Liver (tissue), 9 donors: ENCODE results near the gene ADCK1. TPM values are rescaled to one million over a fixed set of nuclear protein-coding genes. Genes with fewer than 3 reads are reported as not detected.

Experiments
- DNase-seq: peaks from one replicate; pipeline ENCODE4 v3.0.0-alpha.2; 2017; ENCODE audit warnings: low spot score
- H3K27ac ChIP-seq, 2 donors: one replicate each; pipeline ENCODE4 v1.7.0; 2013; ENCODE audit warnings: inconsistent platforms in 2 of 2, low read length in 2 of 2, control low read depth in 1 of 2, low read depth in 1 of 2, mild to moderate bottlenecking in 1 of 2
- H3K27me3 ChIP-seq, 4 donors: one replicate each; pipeline versions ENCODE4 v1.6.1 to v1.7.0; 2013; ENCODE audit warnings: low read length in 3 of 4, inconsistent platforms in 1 of 4, mild to moderate bottlenecking in 1 of 4, moderate library complexity in 1 of 4; ENCODE audit not compliant: control insufficient read depth in 4 of 4, insufficient read depth in 4 of 4
- H3K36me3 ChIP-seq, 4 donors: one replicate each; pipeline versions ENCODE4 v1.6.1 to v1.7.0; 2013; ENCODE audit warnings: low read length in 3 of 4, mild to moderate bottlenecking in 3 of 4, low read depth in 1 of 4, moderate library complexity in 1 of 4; ENCODE audit not compliant: control insufficient read depth in 4 of 4, insufficient read depth in 3 of 4
- H3K4me1 ChIP-seq, 4 donors: one replicate each; pipeline versions ENCODE4 v1.6.1 to v1.7.0; 2013; ENCODE audit warnings: low read length in 3 of 4, mild to moderate bottlenecking in 3 of 4, moderate library complexity in 1 of 4; ENCODE audit not compliant: control insufficient read depth in 4 of 4, insufficient read depth in 4 of 4
- H3K4me3 ChIP-seq, 3 donors: one replicate each; pipeline versions ENCODE4 v1.6.1 to v1.7.0; 2013; ENCODE audit warnings: low read length in 3 of 3, control low read depth in 1 of 3, low read depth in 1 of 3, mild to moderate bottlenecking in 1 of 3
- H3K9ac ChIP-seq, 2 donors: one replicate each; pipeline ENCODE4 v1.7.0; 2013; ENCODE audit warnings: low read length in 2 of 2, mild to moderate bottlenecking in 2 of 2, moderate library complexity in 2 of 2, control low read depth in 1 of 2, low read depth in 1 of 2
- H3K9me3 ChIP-seq, 4 donors: one replicate each; pipeline versions ENCODE4 v1.6.1 to v1.7.0; 2013; ENCODE audit warnings: low read length in 3 of 4; ENCODE audit not compliant: control insufficient read depth in 4 of 4
- EGR1 ChIP-seq, 2 donors: IDR thresholded peaks; 2 replicates each; pipeline ENCODE4 v1.6.1; 2016 to 2018; ENCODE audit warnings: antibody characterized with exemption in 2 of 2, low read depth in 2 of 2
- FOXA1 ChIP-seq: IDR thresholded peaks from 2 replicates; pipeline ENCODE4 v1.6.1; 2016; ENCODE audit warnings: antibody characterized with exemption
- FOXA2 ChIP-seq: IDR thresholded peaks from 2 replicates; pipeline ENCODE4 v1.6.1; 2016; ENCODE audit warnings: antibody characterized with exemption
- GABPA ChIP-seq, 2 donors: IDR thresholded peaks in 1 of 2; conservative IDR thresholded peaks in 1 of 2; 2 replicates each; pipeline ENCODE4 v1.6.1; 2016; ENCODE audit warnings: antibody characterized with exemption in 2 of 2, mild to moderate bottlenecking in 1 of 2, moderate library complexity in 1 of 2
- HNF4A ChIP-seq, 2 donors: conservative IDR thresholded peaks; 2 replicates each; pipeline ENCODE4 v1.6.1; 2016; ENCODE audit warnings: antibody characterized with exemption in 2 of 2, mild to moderate bottlenecking in 2 of 2
- HNF4G ChIP-seq: IDR thresholded peaks from 2 replicates; pipeline ENCODE4 v1.6.1; 2016; ENCODE audit warnings: antibody characterized with exemption
- JUND ChIP-seq, 2 donors: IDR thresholded peaks; 2 replicates each; pipeline ENCODE4 v1.6.1; 2016; ENCODE audit warnings: antibody characterized with exemption in 2 of 2
- MAX ChIP-seq: IDR thresholded peaks from 2 replicates; pipeline ENCODE4 v1.6.1; 2016; ENCODE audit warnings: antibody characterized with exemption
- NR2F2 ChIP-seq: IDR thresholded peaks from 2 replicates; pipeline ENCODE4 v1.6.1; 2016; ENCODE audit warnings: antibody characterized with exemption
- RAD21 ChIP-seq, 2 donors: IDR thresholded peaks; 2 replicates each; pipeline ENCODE4 v1.6.1; 2016; ENCODE audit warnings: antibody characterized with exemption in 2 of 2, mild to moderate bottlenecking in 2 of 2
- REST ChIP-seq: IDR thresholded peaks from 2 replicates; pipeline ENCODE4 v1.6.1; 2016; ENCODE audit warnings: antibody characterized with exemption, mild to moderate bottlenecking
- RXRA ChIP-seq, 2 donors: IDR thresholded peaks; 2 replicates each; pipeline ENCODE4 v1.6.1; 2017 to 2018; ENCODE audit warnings: antibody characterized with exemption in 2 of 2, mild to moderate bottlenecking in 1 of 2
- SP1 ChIP-seq: IDR thresholded peaks from 2 replicates; pipeline ENCODE4 v1.6.1; 2018; ENCODE audit warnings: antibody characterized with exemption, mild to moderate bottlenecking
- TAF1 ChIP-seq: conservative IDR thresholded peaks from 2 replicates; pipeline ENCODE4 v1.6.1; 2016; ENCODE audit warnings: antibody characterized with exemption, mild to moderate bottlenecking
- WGBS: extraction: QIAGEN DNeasy Blood & Tissue Kit; methylation state at CpG from one replicate; pipeline ENCODE4 v1.1.7; 2013; 5-methylcytosine and 5-hydroxymethylcytosine counted together
- polyA plus RNA-seq, 2 donors: library from polyadenylated mRNA; stranded (reverse) in 1 of 2; unstranded in 1 of 2; fragments of 200-250 nt in 1 of 2; fragments of >200 nt in 1 of 2; fragmentation: Nextera tagmentation in 1 of 2; extraction: Ambion mirVana in 1 of 2; gene quantifications; one replicate each; pipeline versions ENCODE4 v1.2.1 to v1.2.3, GENCODE V29; 2013 to 2015
- total RNA-seq, 2 donors: library from RNA; depleted of rRNA; stranded (reverse); fragments of >200 nt; gene quantifications; one replicate each; pipeline ENCODE4 v1.2.3, GENCODE V29; 2014
- TF ChIP-seq, protein P1 (sequence below): fragments of 150-350 bp; IDR thresholded peaks from 2 replicates; pipeline ENCODE4 v1.5.1; 2017; ENCODE audit warnings: improper control_type of control experiment, low read depth, low read length; ENCODE audit not compliant: missing input control
- TF ChIP-seq, protein P2 (sequence below): IDR thresholded peaks from 2 replicates; pipeline ENCODE4 v1.6.1; 2016; ENCODE audit warnings: antibody characterized with exemption
- donor health status: healthy.
- donor health status: healthy.
- donor health status: healthy.
- donor health status: healthy.
- donor health status: healthy.

ADCK1 gene
- total and polyA plus RNA-seq, 4 donors: 4.0 to 4.9 (median 4.4) TPM

GRCh38 chr14:77864580-77864979 is 64.7 kb downstream of the ADCK1 start:
- Histone ChIP-seq H3K4me3 (no peak overlapping the region), H3K9ac (no peak overlapping the region), H3K27ac (no peak overlapping the region), H3K9me3 (no peaks in the 10 kb centered on the region), H3K36me3 (peaks cover 0 to 2% (median under 1%) of the 10 kb centered on the region in 4 donors), H3K27me3 (no peaks in the 10 kb centered on the region), H3K4me1 (no peaks in the 10 kb centered on the region)
- TF ChIP-seq, protein P1, sequence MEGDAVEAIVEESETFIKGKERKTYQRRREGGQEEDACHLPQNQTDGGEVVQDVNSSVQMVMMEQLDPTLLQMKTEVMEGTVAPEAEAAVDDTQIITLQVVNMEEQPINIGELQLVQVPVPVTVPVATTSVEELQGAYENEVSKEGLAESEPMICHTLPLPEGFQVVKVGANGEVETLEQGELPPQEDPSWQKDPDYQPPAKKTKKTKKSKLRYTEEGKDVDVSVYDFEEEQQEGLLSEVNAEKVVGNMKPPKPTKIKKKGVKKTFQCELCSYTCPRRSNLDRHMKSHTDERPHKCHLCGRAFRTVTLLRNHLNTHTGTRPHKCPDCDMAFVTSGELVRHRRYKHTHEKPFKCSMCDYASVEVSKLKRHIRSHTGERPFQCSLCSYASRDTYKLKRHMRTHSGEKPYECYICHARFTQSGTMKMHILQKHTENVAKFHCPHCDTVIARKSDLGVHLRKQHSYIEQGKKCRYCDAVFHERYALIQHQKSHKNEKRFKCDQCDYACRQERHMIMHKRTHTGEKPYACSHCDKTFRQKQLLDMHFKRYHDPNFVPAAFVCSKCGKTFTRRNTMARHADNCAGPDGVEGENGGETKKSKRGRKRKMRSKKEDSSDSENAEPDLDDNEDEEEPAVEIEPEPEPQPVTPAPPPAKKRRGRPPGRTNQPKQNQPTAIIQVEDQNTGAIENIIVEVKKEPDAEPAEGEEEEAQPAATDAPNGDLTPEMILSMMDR: no peak
- TF ChIP-seq REST (no peak), RXRA (IDR thresholded peaks at IDR 0.05) (no peak), FOXA2 (no peak), GABPA (IDR thresholded peaks at IDR 0.05 in 1 of 2, conservative IDR thresholded peaks at IDR 0.05 in 1 of 2) (no peak), SP1 (no peak), JUND (IDR thresholded peaks at IDR 0.05) (no peak), HNF4A (conservative IDR thresholded peaks at IDR 0.05) (no peak), EGR1 (IDR thresholded peaks at IDR 0.05; ENCODE audit: low read depth in 2 of 2) (no peak), TAF1 (no peak), RAD21 (IDR thresholded peaks at IDR 0.05) (no peak), NR2F2 (no peak), MAX (no peak), FOXA1 (no peak), HNF4G (no peak)
- TF ChIP-seq, protein P2, sequence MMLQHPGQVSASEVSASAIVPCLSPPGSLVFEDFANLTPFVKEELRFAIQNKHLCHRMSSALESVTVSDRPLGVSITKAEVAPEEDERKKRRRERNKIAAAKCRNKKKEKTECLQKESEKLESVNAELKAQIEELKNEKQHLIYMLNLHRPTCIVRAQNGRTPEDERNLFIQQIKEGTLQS: no peak
- WGBS: 98% methylated on average over 1 of the region's 1 CpG
- no peak for DNase-seq

DNA sequence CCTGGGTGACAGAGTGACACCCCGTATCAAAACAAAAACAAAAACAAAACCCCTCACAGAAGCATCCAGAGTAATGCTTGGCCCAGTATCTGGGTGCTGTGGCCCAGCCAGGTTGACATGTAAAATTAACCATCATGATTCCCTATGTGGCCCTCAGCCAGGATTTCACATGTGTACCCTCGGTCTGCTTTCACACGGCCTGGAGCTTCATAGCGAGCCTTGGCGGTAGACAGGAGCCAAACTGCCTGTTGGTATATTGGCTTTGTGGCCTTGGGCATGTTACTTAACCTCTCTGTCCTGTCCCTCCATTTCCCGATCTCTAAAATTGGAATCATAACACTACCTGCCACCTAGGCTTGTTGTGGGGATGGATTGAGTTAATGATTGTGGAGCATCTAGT is 65.5 kb downstream of the ADCK1 start:
- peaks cover 0 to 1% (median 0%) of the 10 kb centered on the region in 4 donors for H3K36me3 ChIP-seq
- H3K9me3 ChIP-seq: no peaks in the 10 kb centered on the region
- H3K27me3 ChIP-seq: no peaks in the 10 kb centered on the region
- no peak overlapping the region for H3K4me3 ChIP-seq
- 97% methylated on average over 6 of the region's 6 CpGs for WGBS
- no peak for DNase-seq
- no peak overlapping the region for H3K27ac ChIP-seq
- H3K9ac ChIP-seq: no peak overlapping the region
- no peaks in the 10 kb centered on the region for H3K4me1 ChIP-seq
- TF ChIP-seq, protein P1: no peak
- no peak for TF ChIP-seq EGR1 (IDR thresholded peaks at IDR 0.05; ENCODE audit: low read depth in 2 of 2)
- TF ChIP-seq, protein P2: no peak
- no peak for TF ChIP-seq GABPA (IDR thresholded peaks at IDR 0.05 in 1 of 2, conservative IDR thresholded peaks at IDR 0.05 in 1 of 2)
- no peak for TF ChIP-seq NR2F2
- TF ChIP-seq SP1: no peak
- TF ChIP-seq REST: no peak
- TF ChIP-seq MAX: no peak
- TF ChIP-seq FOXA1: no peak
- TF ChIP-seq FOXA2: no peak
- no peak for TF ChIP-seq RAD21 (IDR thresholded peaks at IDR 0.05)
- no peak for TF ChIP-seq JUND (IDR thresholded peaks at IDR 0.05)
- no peak for TF ChIP-seq HNF4G
- no peak for TF ChIP-seq RXRA (IDR thresholded peaks at IDR 0.05)
- no peak for TF ChIP-seq HNF4A (conservative IDR thresholded peaks at IDR 0.05)
